Spleen (tissue), 11 donors: ENCODE results near the gene SMYD2. TPM values are rescaled to one million over a fixed set of nuclear protein-coding genes. Genes with fewer than 3 reads are reported as not detected.

Source experiments
- DNase-seq: peaks from one replicate; pipeline ENCODE4 v3.0.0-alpha.2; 2020
- H3K27ac ChIP-seq, 8 donors: fragments of 200-600 bp; sonication (generic) in 7 of 8; 1 replicate in 4 of 8; 2 replicates in 4 of 8; pipeline versions ENCODE4 v1.5.0 to v1.8.0; 2016 to 2021; ENCODE audit warnings: inconsistent platforms in 4 of 8, mild to moderate bottlenecking in 4 of 8, moderate library complexity in 1 of 8
- H3K27me3 ChIP-seq, 7 donors: fragments of 200-600 bp; sonication (generic) in 6 of 7; replicated peaks in 1 of 7; 1 replicate in 4 of 7; 2 replicates in 3 of 7; pipeline versions ENCODE4 v1.5.0 to v1.8.0; 2016 to 2021; ENCODE audit warnings: inconsistent platforms in 3 of 7, mild to moderate bottlenecking in 1 of 7
- H3K36me3 ChIP-seq, 6 donors: fragments of 200-600 bp; sonication (generic) in 5 of 6; 1 replicate in 4 of 6; 2 replicates in 2 of 6; pipeline versions ENCODE4 v1.5.0 to v1.8.0; 2016 to 2021; ENCODE audit warnings: inconsistent platforms in 2 of 6
- H3K4me1 ChIP-seq, 6 donors: fragments of 200-600 bp; sonication (generic) in 5 of 6; 1 replicate in 3 of 6; 2 replicates in 3 of 6; pipeline versions ENCODE4 v1.5.0 to v1.8.0; 2016 to 2021; ENCODE audit warnings: inconsistent platforms in 3 of 6
- H3K4me3 ChIP-seq, 8 donors: fragments of 200-600 bp; sonication (generic) in 7 of 8; 1 replicate in 4 of 8; 2 replicates in 4 of 8; pipeline versions ENCODE4 v1.5.0 to v1.8.0; 2016 to 2021; ENCODE audit warnings: inconsistent platforms in 4 of 8, mild to moderate bottlenecking in 4 of 8, moderate library complexity in 2 of 8
- H3K9me3 ChIP-seq, 8 donors: fragments of 200-600 bp; sonication (generic) in 7 of 8; 1 replicate in 4 of 8; 2 replicates in 4 of 8; pipeline versions ENCODE4 v1.5.0 to v1.8.0; 2016 to 2021; ENCODE audit warnings: inconsistent platforms in 4 of 8
- POLR2A ChIP-seq, 3 donors: fragments of 450-650 bp; IDR thresholded peaks; one replicate each; pipeline ENCODE4 v1.5.1; 2017; ENCODE audit warnings: antibody characterized with exemption in 3 of 3, mild to moderate bottlenecking in 1 of 3
- POLR2AphosphoS5 ChIP-seq, 3 donors: sonication (generic); formaldehyde crosslinking; IDR thresholded peaks; one replicate each; pipeline ENCODE4 v1.5.1; 2017; ENCODE audit warnings: antibody characterized with exemption in 3 of 3
- WGBS, 5 donors: extraction: QIAGEN DNeasy Blood & Tissue Kit in 3 of 5; methylation state at CpG; one replicate each; pipeline versions ENCODE4 v1.1.5 to v1.1.7; 2013 to 2018; 5-methylcytosine and 5-hydroxymethylcytosine counted together
- intact Hi-C: fragments of 100-400 bp; cut with DNase I; formaldehyde crosslinking; loops from one replicate; pipeline ENCODE4 v1.15.0; 2023; ENCODE audit warnings: low total_unique reads
- polyA plus RNA-seq, 3 donors: library from polyadenylated mRNA; stranded (reverse); fragments of 200-250 nt; gene quantifications; one replicate each; pipeline ENCODE4 v1.2.1, GENCODE V29; 2013
- total RNA-seq, 7 donors: library from RNA; depleted of rRNA in 3 of 7; stranded (reverse); fragments of >200 nt in 3 of 7; fragmentation: NEBNext Ultra II Directional in 4 of 7; extraction: Animal tissue kit (Norgen Biotek cat#: 25700) in 4 of 7; gene quantifications; one replicate each; pipeline versions ENCODE4 v1.1.0 to v1.2.1, GENCODE V29; 2016 to 2021
- TF ChIP-seq, protein P1 (sequence below), 11 experiments: fragments of 200-600 bp in 7 of 11; fragments of 450-650 bp in 4 of 11; sonication (generic) in 4 of 11; IDR thresholded peaks in 8 of 11; conservative IDR thresholded peaks in 3 of 11; 1 replicate in 7 of 11; 2 replicates in 4 of 11; pipeline versions ENCODE4 v1.4.0 to v1.8.0; 2016 to 2021; ENCODE audit warnings: antibody characterized with exemption in 11 of 11, inconsistent platforms in 4 of 11, mild to moderate bottlenecking in 1 of 11
- donor health status: healthy with polysubstance abuse.
- donor health status: DM: no; HTN: no; CAD: no; lungs with moderate emphysema.
- donor health status: DM: no; HTN: no; CAD: no.
- donor health status: Bipolar disorder and iron deficiency.
- donor health status: healthy.
- donor health status: DM: no; HTN: no; CAD: no.
- donor health status: DM: yes; HTN: yes; CAD: no.

Gene SMYD2
- total and polyA plus RNA-seq, 10 donors: 23.5 to 39.7 (median 32.1) TPM

DNA sequence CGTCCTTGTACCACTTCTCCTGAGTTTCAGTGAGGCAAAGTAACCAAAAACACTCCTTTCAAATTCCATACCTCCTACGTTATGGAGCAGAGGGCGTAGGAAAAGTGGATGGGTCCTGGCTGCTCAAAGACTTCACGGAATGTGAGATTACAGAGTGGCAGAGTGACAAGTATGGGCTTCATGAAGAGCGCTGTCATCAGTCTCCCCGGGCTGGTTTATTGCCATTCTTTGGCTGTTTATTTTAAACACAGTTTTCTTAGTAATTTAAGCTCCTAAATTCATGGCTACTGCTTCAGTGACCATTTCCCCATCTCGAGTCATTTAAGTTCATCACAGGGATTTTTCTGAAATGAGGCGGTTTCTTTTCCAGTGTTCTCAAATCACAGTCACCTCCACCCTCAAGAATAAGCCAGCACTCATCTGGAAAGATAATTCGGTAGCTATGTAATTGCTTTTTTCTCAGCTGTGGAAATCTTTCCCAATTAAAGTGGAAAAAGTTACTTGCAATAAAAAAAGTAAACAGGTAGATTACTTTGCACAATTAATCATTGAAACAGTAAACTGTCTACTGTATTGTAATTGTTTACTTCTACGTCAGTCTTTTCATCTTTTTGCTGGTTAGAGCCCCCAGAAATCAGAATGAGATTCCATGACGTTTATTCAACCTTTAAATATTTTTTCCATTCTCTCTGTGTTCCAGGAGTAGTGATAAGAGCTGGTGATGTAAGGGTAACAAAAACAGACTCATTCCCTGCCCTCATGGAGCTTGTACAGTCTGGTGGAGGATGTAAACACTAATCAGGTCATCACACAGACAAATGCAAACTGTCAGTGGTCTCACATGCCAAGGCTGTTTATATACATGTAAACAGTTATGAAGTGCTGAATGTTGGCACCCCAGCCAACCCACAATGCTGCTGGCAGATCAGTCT lies 3.0 kb upstream of the SMYD2 start:
- peaks cover 6 to 36% (median 26%) of the 10 kb centered on the region in 6 donors for H3K4me1 ChIP-seq

DNA sequence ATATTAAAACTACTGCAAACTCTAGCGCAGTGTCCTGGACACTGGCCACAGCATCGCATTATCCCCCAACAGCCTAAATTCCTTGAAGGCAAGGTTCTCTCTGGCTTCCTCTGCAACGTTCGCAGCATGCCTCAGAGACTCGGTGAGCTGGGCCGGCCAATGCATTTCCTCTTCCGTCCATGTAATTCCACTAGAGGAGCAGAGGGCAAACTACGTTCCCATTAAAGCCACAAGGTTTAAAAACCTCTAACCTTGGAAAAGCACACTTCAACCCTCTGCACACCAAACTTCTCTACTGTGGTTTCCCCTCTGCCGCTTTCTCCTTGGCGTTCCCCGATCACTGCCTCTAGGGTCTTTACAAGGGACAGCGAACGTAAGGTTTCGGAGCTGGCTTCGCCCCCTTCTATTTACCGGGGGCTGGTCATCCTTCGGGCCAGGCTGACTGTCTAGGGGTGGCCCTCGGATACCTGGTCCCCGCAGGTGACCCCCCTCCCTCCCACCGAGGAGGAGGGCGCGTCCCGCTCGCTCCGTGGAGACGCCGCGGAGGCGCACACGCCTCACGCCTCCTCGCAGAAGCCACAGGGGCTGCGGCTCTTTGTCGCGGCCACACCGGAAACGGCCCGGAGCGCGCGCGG lies 456 bp upstream of the SMYD2 start:
- H3K4me1 ChIP-seq: peaks cover 6 to 58% (median 31%) of the 10 kb centered on the region in 6 donors
- intact Hi-C loops: no loop called here
- H3K4me3 ChIP-seq: peak overlapping the region; percentile 72 to 96 (median 87)
- H3K27ac ChIP-seq: peak overlapping the region; percentile 88 to 98 (median 94)
- no peaks in the 10 kb centered on the region for H3K36me3 ChIP-seq
- peaks cover 0 to 10% (median 6%) of the 10 kb centered on the region in 8 donors for H3K9me3 ChIP-seq
- peak; percentile 92 for DNase-seq
- WGBS, 5 donors: 0 to 2% (median 1%) methylated on average over 17 to 42 of the region's 42 CpGs
- TF ChIP-seq POLR2AphosphoS5 (IDR thresholded peaks at IDR 0.05) (peak in 2 of 3 donors; percentile 49 to 74), POLR2A (IDR thresholded peaks at IDR 0.05) (no peak)
- TF ChIP-seq, protein P1, sequence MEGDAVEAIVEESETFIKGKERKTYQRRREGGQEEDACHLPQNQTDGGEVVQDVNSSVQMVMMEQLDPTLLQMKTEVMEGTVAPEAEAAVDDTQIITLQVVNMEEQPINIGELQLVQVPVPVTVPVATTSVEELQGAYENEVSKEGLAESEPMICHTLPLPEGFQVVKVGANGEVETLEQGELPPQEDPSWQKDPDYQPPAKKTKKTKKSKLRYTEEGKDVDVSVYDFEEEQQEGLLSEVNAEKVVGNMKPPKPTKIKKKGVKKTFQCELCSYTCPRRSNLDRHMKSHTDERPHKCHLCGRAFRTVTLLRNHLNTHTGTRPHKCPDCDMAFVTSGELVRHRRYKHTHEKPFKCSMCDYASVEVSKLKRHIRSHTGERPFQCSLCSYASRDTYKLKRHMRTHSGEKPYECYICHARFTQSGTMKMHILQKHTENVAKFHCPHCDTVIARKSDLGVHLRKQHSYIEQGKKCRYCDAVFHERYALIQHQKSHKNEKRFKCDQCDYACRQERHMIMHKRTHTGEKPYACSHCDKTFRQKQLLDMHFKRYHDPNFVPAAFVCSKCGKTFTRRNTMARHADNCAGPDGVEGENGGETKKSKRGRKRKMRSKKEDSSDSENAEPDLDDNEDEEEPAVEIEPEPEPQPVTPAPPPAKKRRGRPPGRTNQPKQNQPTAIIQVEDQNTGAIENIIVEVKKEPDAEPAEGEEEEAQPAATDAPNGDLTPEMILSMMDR (IDR thresholded peaks at IDR 0.05 in 8 of 11, conservative IDR thresholded peaks at IDR 0.05 in 3 of 11): peak in 1 of 11 experiments; percentile 8
- no peaks in the 10 kb centered on the region for H3K27me3 ChIP-seq

More for the DNA sequence above, 3.0 kb upstream of the SMYD2 start:
- WGBS, 5 donors: 86 to 95% (median 89%) methylated on average over 11 of the region's 11 CpGs
- peaks cover 0 to 15% (median 8%) of the 10 kb centered on the region in 8 donors for H3K9me3 ChIP-seq
- TF ChIP-seq POLR2A (IDR thresholded peaks at IDR 0.05) (no peak), POLR2AphosphoS5 (IDR thresholded peaks at IDR 0.05) (no peak)
- TF ChIP-seq, protein P1 (IDR thresholded peaks at IDR 0.05 in 8 of 11, conservative IDR thresholded peaks at IDR 0.05 in 3 of 11): no peak
- intact Hi-C loops: no loop called here
- H3K36me3 ChIP-seq: no peaks in the 10 kb centered on the region
- no peak for DNase-seq
- H3K27me3 ChIP-seq: no peaks in the 10 kb centered on the region
- peak overlapping the region in 1 of 8 donors; percentile 63 for H3K27ac ChIP-seq
- H3K4me3 ChIP-seq: no peak overlapping the region

DNA sequence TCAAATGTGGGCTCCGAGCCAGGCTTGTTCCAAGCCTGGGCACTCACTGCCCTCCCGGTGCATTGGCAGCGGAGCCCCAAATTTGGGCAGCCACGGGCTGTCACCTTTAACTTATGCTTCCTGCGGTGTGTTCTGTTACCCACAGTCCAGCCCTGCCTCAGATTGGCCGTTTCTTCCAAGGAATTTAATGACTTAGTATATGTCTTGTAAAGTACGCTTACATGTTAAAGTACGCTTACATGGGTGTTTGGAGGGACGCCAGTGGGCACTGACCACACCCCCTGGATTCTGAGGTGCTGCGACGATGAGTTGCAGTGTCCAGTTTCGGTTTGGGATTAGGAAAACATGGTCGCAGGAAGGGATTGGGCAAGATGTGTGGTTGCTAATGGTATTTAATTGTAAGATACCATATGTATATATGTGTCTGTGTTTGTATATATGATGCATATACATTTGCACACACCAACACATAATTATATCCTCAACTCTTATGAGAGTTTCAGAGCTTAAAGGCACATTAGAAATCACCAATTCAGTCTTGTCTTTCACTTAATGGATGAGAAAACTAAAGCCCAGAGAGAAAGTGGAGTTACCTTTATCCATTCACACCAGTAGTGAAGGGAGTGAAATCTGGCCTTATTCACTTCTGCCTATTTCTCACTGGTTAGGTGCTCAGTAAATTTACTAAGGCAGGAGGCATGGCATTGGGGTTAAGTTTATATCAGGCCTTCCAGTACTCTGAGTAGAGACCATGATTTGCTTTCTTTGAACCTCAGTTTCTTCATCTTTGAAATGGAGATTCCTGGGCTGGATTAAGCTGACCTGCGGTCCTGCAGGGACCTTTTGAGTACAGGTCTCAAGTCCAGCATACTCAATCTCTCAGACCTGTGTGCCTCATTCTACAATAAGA lies 1.0 kb downstream of the SMYD2 start:
- DNase-seq: no peak
- intact Hi-C loops: no loop called here
- WGBS, 5 donors: 10 to 29% (median 16%) methylated on average over 14 of the region's 14 CpGs

More for the DNA sequence above, 1.0 kb downstream of the SMYD2 start:
- Histone ChIP-seq H3K27ac (peak overlapping the region; percentile 88 to 98 (median 94)), H3K9me3 (no peaks in the 10 kb centered on the region), H3K4me1 (peaks cover 6 to 66% (median 31%) of the 10 kb centered on the region in 6 donors), H3K27me3 (no peaks in the 10 kb centered on the region), H3K4me3 (peak overlapping the region; percentile 72 to 96 (median 87)), H3K36me3 (no peaks in the 10 kb centered on the region)
- TF ChIP-seq POLR2A (IDR thresholded peaks at IDR 0.05): no peak
- TF ChIP-seq, protein P1 (IDR thresholded peaks at IDR 0.05 in 8 of 11, conservative IDR thresholded peaks at IDR 0.05 in 3 of 11): no peak
- no peak for TF ChIP-seq POLR2AphosphoS5 (IDR thresholded peaks at IDR 0.05)
